Measurements from ENCODE around the gene TCP11L2. TPM values are rescaled to one million over a fixed set of nuclear protein-coding genes. Genes with fewer than 3 reads are reported as not detected.

TCP11L2 gene
- total RNA-seq, 1 donor from 2014 or later: 31.6 TPM

DNA sequence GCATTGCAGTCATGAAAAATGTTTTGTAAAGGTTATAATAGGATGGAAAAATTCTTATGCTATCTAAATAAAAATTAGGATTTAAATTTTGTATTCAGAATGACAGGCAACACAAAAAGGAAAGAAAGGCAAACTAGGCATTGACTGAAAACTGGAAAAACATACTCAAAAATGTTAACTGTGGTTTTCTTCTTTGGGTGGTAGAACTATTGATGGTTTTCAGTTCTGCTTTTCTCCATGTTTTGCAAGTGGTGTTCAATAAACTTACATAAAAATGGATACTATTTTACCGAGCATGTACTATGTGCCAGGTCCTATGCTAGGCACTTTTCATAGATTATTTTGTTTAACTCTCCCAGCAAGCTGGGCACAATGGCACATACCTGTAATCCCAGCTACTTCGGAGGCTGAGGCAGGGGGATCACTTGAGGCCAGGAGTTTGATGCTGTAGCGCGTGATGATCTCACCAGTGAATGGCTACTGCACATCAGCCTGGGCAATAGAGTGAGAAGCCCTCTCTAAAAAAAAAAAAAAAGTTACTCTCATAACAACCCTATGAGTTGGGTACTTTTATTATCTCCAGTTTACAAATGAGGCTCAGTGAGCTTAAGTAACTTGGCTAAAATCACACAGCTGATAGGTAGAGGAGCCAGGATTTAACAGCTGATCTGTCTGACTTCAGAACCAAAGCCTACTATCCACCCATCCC is 26.3 kb upstream of the TCP11L2 start:
- TF ChIP-seq, protein P1, sequence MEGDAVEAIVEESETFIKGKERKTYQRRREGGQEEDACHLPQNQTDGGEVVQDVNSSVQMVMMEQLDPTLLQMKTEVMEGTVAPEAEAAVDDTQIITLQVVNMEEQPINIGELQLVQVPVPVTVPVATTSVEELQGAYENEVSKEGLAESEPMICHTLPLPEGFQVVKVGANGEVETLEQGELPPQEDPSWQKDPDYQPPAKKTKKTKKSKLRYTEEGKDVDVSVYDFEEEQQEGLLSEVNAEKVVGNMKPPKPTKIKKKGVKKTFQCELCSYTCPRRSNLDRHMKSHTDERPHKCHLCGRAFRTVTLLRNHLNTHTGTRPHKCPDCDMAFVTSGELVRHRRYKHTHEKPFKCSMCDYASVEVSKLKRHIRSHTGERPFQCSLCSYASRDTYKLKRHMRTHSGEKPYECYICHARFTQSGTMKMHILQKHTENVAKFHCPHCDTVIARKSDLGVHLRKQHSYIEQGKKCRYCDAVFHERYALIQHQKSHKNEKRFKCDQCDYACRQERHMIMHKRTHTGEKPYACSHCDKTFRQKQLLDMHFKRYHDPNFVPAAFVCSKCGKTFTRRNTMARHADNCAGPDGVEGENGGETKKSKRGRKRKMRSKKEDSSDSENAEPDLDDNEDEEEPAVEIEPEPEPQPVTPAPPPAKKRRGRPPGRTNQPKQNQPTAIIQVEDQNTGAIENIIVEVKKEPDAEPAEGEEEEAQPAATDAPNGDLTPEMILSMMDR (IDR thresholded peaks at IDR 0.05; ENCODE audit: insufficient read depth, low read length, severe bottlenecking): no peak
- no peak for DNase-seq (ENCODE audit: low read depth)
- H3K27me3 ChIP-seq (ENCODE audit: control insufficient read depth, insufficient read depth, low read length): no peaks in the 10 kb centered on the region
- FAIRE-seq: no peak
- no peak overlapping the region for H3K4me3 ChIP-seq (ENCODE audit: low read depth, low read length)
- no peaks in the 10 kb centered on the region for H3K36me3 ChIP-seq (ENCODE audit: control insufficient read depth, insufficient read depth, low read length)

DNA sequence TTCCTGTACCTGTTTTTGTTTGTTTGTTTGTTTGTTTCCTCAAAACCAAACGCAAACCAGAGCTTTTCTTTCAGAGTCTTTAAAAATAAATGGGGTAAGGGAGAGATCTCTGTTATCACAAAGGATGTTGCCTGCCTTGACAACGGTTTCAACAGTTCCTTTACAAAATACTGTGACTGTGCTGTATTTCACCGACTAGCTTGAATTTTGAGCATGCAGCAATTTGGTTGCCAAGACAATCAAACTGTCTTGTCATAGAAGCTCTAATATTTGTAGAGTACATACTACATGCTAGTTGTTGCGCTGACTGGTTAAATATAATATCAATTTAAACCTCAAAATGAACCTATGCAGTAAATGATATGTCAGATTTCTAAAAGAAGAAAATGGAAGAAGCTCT is 22.4 kb upstream of the TCP11L2 start:
- Histone ChIP-seq H3K36me3 (ENCODE audit: control insufficient read depth, insufficient read depth, low read length) (no peaks in the 10 kb centered on the region), H3K27me3 (ENCODE audit: control insufficient read depth, insufficient read depth, low read length) (no peaks in the 10 kb centered on the region), H3K4me3 (ENCODE audit: low read depth, low read length) (no peak overlapping the region)
- DNase-seq (ENCODE audit: low read depth) (no peak), FAIRE-seq (no peak)
- TF ChIP-seq, protein P1 (IDR thresholded peaks at IDR 0.05; ENCODE audit: insufficient read depth, low read length, severe bottlenecking): no peak

DNA sequence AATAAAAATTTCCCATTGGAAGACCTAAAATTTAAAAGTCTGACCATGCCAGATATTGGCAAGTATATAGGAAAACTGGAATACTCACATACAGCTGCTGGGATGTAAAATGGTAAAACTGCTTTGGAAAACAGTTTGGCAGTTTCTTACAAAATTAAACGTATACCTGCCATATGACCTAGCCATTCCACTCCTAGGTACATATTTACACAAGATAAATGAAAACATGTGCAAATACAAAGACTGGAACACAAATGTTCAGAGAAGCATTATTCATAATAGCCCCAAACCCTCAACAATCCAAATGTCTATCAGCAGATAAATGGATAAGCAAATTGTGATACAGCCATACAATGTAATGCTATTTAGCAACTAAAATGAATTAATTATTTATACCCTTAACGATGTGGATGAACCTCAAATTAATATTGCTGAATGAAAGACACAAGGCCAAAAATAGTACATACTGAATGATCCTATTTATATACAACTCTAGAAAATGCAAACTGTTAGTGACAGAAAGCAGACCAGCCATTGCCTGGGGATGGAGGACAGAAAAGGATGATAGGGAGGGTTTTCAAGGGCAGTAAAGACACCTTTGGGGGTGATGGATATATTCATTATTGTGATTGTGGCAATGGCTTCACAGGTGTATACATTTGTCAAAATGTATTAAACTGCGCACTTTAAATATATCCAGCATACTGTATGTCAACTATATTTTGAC is 21.3 kb upstream of the TCP11L2 start:
- Histone ChIP-seq H3K36me3 (ENCODE audit: control insufficient read depth, insufficient read depth, low read length) (no peaks in the 10 kb centered on the region), H3K27me3 (ENCODE audit: control insufficient read depth, insufficient read depth, low read length) (no peaks in the 10 kb centered on the region), H3K4me3 (ENCODE audit: low read depth, low read length) (no peak overlapping the region)
- FAIRE-seq: no peak
- DNase-seq (ENCODE audit: low read depth): no peak
- TF ChIP-seq, protein P1 (IDR thresholded peaks at IDR 0.05; ENCODE audit: insufficient read depth, low read length, severe bottlenecking): no peak

DNA sequence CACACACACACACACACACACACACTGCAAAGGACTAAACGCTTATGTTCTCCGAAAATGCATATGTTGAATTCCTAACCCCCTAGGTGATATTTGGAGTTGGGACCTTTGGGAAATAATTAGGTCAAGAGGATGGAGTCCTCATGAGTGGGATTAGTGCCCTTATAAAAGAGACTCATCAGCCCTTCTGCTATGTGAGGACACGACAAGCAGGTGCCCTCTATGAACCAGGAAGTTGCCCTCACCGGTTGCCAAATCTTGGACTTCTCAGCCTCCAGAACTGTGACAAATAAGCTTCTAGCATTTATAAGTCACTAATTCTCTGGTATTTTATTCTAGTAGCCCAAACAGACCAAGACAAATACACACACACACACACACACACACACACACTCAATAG is 20.7 kb upstream of the TCP11L2 start:
- DNase-seq (ENCODE audit: low read depth) (no peak), FAIRE-seq (no peak)
- no peak overlapping the region for H3K4me3 ChIP-seq (ENCODE audit: low read depth, low read length)
- H3K27me3 ChIP-seq (ENCODE audit: control insufficient read depth, insufficient read depth, low read length): no peaks in the 10 kb centered on the region
- H3K36me3 ChIP-seq (ENCODE audit: control insufficient read depth, insufficient read depth, low read length): no peaks in the 10 kb centered on the region
- TF ChIP-seq, protein P1 (IDR thresholded peaks at IDR 0.05; ENCODE audit: insufficient read depth, low read length, severe bottlenecking): no peak

DNA sequence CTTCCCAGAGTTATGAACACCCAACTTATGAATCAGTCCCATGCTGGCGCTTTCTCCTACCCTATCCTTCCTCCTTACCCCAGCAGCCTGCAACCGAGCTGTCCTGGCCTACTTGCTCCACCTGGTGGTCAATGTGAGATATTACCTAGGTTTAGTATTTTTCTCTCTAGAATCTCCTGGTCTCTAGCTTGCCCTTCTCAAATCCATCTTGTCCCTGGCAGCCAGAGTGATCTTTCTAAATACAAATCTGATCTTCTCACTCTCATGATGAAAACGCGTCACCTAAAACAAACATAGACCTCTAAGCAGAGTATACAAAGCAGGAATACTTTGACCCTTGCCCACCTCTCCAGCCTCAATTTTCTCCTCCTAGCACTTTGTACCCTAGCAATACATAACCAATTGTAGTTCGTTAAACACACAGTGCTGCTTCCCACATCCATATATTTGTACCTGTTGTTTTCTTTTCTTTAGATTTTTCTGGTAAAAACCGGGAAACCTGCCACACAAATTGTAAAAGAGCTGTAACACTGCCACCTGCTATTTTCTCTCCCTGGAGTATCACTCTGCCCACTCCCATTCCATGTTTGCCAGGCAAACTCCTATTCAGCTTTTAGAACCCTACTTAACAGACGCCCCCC is 20.0 kb upstream of the TCP11L2 start:
- no peaks in the 10 kb centered on the region for H3K36me3 ChIP-seq (ENCODE audit: control insufficient read depth, insufficient read depth, low read length)
- TF ChIP-seq, protein P1 (IDR thresholded peaks at IDR 0.05; ENCODE audit: insufficient read depth, low read length, severe bottlenecking): peak; percentile 75
- FAIRE-seq: no peak
- H3K27me3 ChIP-seq (ENCODE audit: control insufficient read depth, insufficient read depth, low read length): no peaks in the 10 kb centered on the region
- DNase-seq (ENCODE audit: low read depth): peak; percentile 76
- H3K4me3 ChIP-seq (ENCODE audit: low read depth, low read length): no peak overlapping the region
